A673 (cell line): ENCODE measurements around the gene ACTR6. TPM values are rescaled to one million over a fixed set of nuclear protein-coding genes. Genes with fewer than 3 reads are reported as not detected.

ENCODE experiments used
- BruUV-seq: library from RNA; stranded (reverse); fragments of 400-500 nt; replicated peaks from 2 replicates; lab custom pipeline; 2021; lab: Mats Ljungman, UMichigan
- CTCF ChIA-PET: fragments of 300-600 bp; sonication (Branson Sonifier 250); formaldehyde crosslinking; loops from one replicate; lab custom pipeline; 2022; ENCODE audit warnings: antibody characterized with exemption; lab: Charles Lee
- POLR2A ChIA-PET: fragments of 300-600 bp; sonication (Branson Sonifier 250); formaldehyde crosslinking; loops from one replicate; lab custom pipeline; 2022; ENCODE audit warnings: antibody characterized with exemption; ENCODE audit not compliant: low non-redundant PET; lab: Charles Lee
- DNase-seq: peaks from one replicate; pipeline ENCODE4 v3.0.0-alpha.2; 2015; ENCODE audit warnings: low spot score
- H3K27ac ChIP-seq: fragments of 200-600 bp; sonication (generic); 2 replicates; pipeline ENCODE4 v1.5.1; 2016; ENCODE audit warnings: mixed run types, low read depth, mild to moderate bottlenecking, mixed read lengths, antibody characterized with exemption, low read length; ENCODE audit not compliant: poor library complexity, severe bottlenecking
- H3K27me3 ChIP-seq: fragments of 200-600 bp; sonication (generic); replicated peaks from 2 replicates; pipeline ENCODE4 v1.6.1; 2017; ENCODE audit warnings: mixed run types, low read depth, mild to moderate bottlenecking, mixed read lengths, antibody characterized with exemption, low read length; ENCODE audit not compliant: insufficient read depth, poor library complexity
- H3K36me3 ChIP-seq: fragments of 200-600 bp; sonication (generic); 2 replicates; pipeline ENCODE4 v1.6.1; 2016; ENCODE audit warnings: mixed run types, mild to moderate bottlenecking, mixed read lengths, antibody characterized with exemption, low read length; ENCODE audit not compliant: insufficient read depth, poor library complexity, severe bottlenecking
- H3K4me1 ChIP-seq: fragments of 200-600 bp; sonication (generic); 2 replicates; pipeline ENCODE4 v1.6.1; 2017; ENCODE audit warnings: mixed run types, mild to moderate bottlenecking, mixed read lengths, antibody characterized with exemption, low read length; ENCODE audit not compliant: insufficient read depth, poor library complexity, severe bottlenecking
- H3K4me3 ChIP-seq: fragments of 200-600 bp; sonication (generic); 2 replicates; pipeline ENCODE4 v1.5.1; 2016; ENCODE audit warnings: low read depth, mixed run types, mild to moderate bottlenecking, mixed read lengths, low read length; ENCODE audit not compliant: poor library complexity, severe bottlenecking
- H3K9me3 ChIP-seq: fragments of 200-600 bp; sonication (generic); 2 replicates; pipeline ENCODE4 v1.6.1; 2016; ENCODE audit warnings: mixed run types, low read depth, mild to moderate bottlenecking, mixed read lengths, antibody characterized with exemption, low read length; ENCODE audit not compliant: poor library complexity, severe bottlenecking
- CTCF ChIP-seq: fragments of 300-800, 200-600 bp; sonication (generic); conservative IDR thresholded peaks from 2 replicates; pipeline ENCODE4 v1.5.1; 2017; ENCODE audit warnings: low read depth, mild to moderate bottlenecking, antibody characterized with exemption, low read length, moderate library complexity, mixed read lengths
- EZH2 ChIP-seq: fragments of 200-600 bp; sonication (generic); IDR thresholded peaks from 2 replicates; pipeline ENCODE4 v1.6.1; 2017; ENCODE audit warnings: borderline replicate concordance, low read depth, mild to moderate bottlenecking, mixed read lengths, antibody characterized with exemption, low read length; ENCODE audit not compliant: poor library complexity, severe bottlenecking
- intact Hi-C: fragments of 100-400 bp; cut with micrococcal nuclease; formaldehyde crosslinking; loops from one replicate; pipeline ENCODE4 v1.10.0; 2022; ENCODE audit not compliant: unreplicated experiment
- total RNA-seq: library from RNA; stranded (reverse); gene quantifications from 2 replicates; pipeline ENCODE4 v1.2.3, GENCODE V29; 2021

Gene ACTR6
- total RNA-seq, 1 experiment from 2014 or later, result 36.0 TPM

- no TSS peak for BruUV-seq
- TF ChIP-seq CTCF (0 out of 2 replicates have a peak, but pooled peaks have one; percentile 17), EZH2 (no peak)
- peak; percentile 82 for DNase-seq
- peaks cover 10% of the 10 kb centered on the region for H3K4me1 ChIP-seq
- no peaks in the 10 kb centered on the region for H3K27me3 ChIP-seq
- POLR2A ChIA-PET, result no interaction called here
- intact Hi-C loops, result no loop called here
- no peak overlapping the region for H3K27ac ChIP-seq
- no peaks in the 10 kb centered on the region for H3K36me3 ChIP-seq
- H3K9me3 ChIP-seq, result no peaks in the 10 kb centered on the region
- CTCF ChIA-PET, result interaction anchor here (2.0 kb wide), 1 partner anchor 9 kb away, joined by 6 read pairs; no protein-coding TSS in a partner anchor
- H3K4me3 ChIP-seq, result peak overlapping the region; percentile 9
These were observed 37.0 kb upstream of the ACTR6 start for GRCh38 chr12:100163416-100164152.

GRCh38 chr12:100164153-100164704, 36.4 kb upstream of the ACTR6 start:
- H3K27me3 ChIP-seq, result no peaks in the 10 kb centered on the region
- TF ChIP-seq EZH2 (no peak), CTCF (no peak)
- no peaks in the 10 kb centered on the region for H3K9me3 ChIP-seq
- BruUV-seq, result no TSS peak
- intact Hi-C loops, result no loop called here
- no peak overlapping the region for H3K27ac ChIP-seq
- peak overlapping the region; percentile 9 for H3K4me3 ChIP-seq
- ChIA-PET POLR2A (no interaction called here), CTCF (interaction anchor here (2.0 kb wide), 1 partner anchor 10 kb away, joined by 6 read pairs; no protein-coding TSS in a partner anchor)
- no peak for DNase-seq
- peaks cover 10% of the 10 kb centered on the region for H3K4me1 ChIP-seq
- H3K36me3 ChIP-seq, result no peaks in the 10 kb centered on the region

GRCh38 chr12:100165356-100165755, 35.3 kb upstream of the ACTR6 start:
- Histone ChIP-seq H3K9me3 (no peaks in the 10 kb centered on the region), H3K27me3 (no peaks in the 10 kb centered on the region), H3K27ac (no peak overlapping the region), H3K36me3 (no peaks in the 10 kb centered on the region), H3K4me1 (peaks cover 10% of the 10 kb centered on the region), H3K4me3 (no peak overlapping the region)
- POLR2A ChIA-PET, result no interaction called here
- intact Hi-C loops, result no loop called here
- no peak for DNase-seq
- no peak for TF ChIP-seq EZH2
- no peak for TF ChIP-seq CTCF
- CTCF ChIA-PET, result no interaction called here
- BruUV-seq, result no TSS peak
